ENCODE data around the gene DPT.

The DPT gene

GRCh38 chr1:168654198-168654915, 74.6 kb downstream of the DPT start:
- no peak for DNase-seq

DNA sequence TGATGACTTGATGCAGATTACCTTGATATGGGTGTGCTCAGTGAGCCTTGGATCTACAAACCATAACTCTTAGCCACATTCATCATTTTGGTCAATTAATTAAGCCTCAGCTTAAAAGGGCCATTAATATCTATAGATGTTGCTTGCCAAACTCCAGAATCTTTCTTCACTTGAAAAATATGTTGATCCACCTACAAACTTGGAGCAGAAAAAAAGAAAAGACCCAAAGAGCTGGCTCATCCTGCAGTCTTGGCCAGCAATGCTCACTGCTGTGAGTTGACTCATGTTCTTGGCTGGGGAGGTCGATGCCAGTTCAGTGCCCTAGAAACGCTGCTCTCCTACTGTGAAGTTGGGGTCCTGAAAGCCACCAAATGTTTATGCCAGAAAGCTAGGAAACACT, 75.4 kb downstream of the DPT start:
- DNase-seq = no peak

DNA sequence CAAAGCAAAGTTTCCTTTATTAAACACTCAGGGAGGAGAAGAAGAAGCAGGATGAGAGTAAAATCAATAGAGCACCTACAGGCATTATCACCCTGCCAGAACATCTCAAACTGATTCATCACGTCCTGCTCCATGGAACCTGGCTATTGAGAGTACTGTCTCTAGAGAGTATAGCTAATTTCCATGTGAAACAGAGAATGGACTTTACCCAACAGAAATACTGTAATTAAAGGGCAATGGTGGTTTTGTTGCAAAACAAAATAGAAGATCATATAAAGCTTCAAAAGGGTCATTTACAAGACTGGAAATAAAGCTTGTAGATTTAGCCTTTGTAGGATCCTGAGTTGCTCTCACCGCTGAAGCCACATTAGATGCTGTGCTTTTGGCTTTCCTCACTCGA, 83.3 kb downstream of the DPT start:
- DNase-seq = no peak

All from activated CD4-positive, alpha-beta T cell treated with anti-CD3 and anti-CD28 coated beads, Interleukin-2, amount 50 U/mL, for 4 hours (primary cell).